HG03558 (cell line): ENCODE data around the gene MAP1LC3B.
A peak's percentile ranks its signal among the peaks of the same experiment; 100 is the strongest.
"Not testable (repeated sequence)": the region's sequence is repeated elsewhere in the genome, so short reads cannot be mapped to it uniquely, and the experiment has no call there.

Experiments used
- ATAC-seq: cut with Tn5 transposase; IDR thresholded peaks from one replicate; pipeline ENCODE4 v1.9.1; 2021; ENCODE audit warnings: moderate number of reproducible peaks; ENCODE audit not compliant: unreplicated experiment; ENCODE audit errors: extremely low read depth

Gene MAP1LC3B

GRCh38 chr16:87379312-87379752, 12.8 kb upstream of the MAP1LC3B start:
- ATAC-seq: not testable (repeated sequence)

GRCh38 chr16:87380403-87380802, 11.7 kb upstream of the MAP1LC3B start:
- ATAC-seq: no peak

GRCh38 chr16:87380881-87381280, 11.3 kb upstream of the MAP1LC3B start:
- no peak for ATAC-seq

GRCh38 chr16:87382023-87382785, 9.9 kb upstream of the MAP1LC3B start:
- no peak for ATAC-seq

- peak; percentile 29 for ATAC-seq
Observed at GRCh38 chr16:87383505-87384161, 8.5 kb upstream of the MAP1LC3B start, which contains the start of gene FBXO31. FBXO31 (minus strand) TSS chr16:87383776; CDS start chr16:87383744, 32 bp downstream.

GRCh38 chr16:87384162-87384874, 7.8 kb upstream of the MAP1LC3B start:
- no peak for ATAC-seq

GRCh38 chr16:87384875-87385167, 7.3 kb upstream of the MAP1LC3B start:
- not testable (repeated sequence) for ATAC-seq

- peak; percentile 35 for ATAC-seq
Observed at GRCh38 chr16:87387942-87388817, 4.0 kb upstream of the MAP1LC3B start.

- no peak for ATAC-seq
Observed at GRCh38 chr16:87388818-87389134, 3.4 kb upstream of the MAP1LC3B start.

- ATAC-seq: no peak
Observed at GRCh38 chr16:87389245-87389644, 2.9 kb upstream of the MAP1LC3B start.

GRCh38 chr16:87389914-87390313, 2.2 kb upstream of the MAP1LC3B start:
- not testable (repeated sequence) for ATAC-seq

GRCh38 chr16:87390641-87391323, 1.4 kb upstream of the MAP1LC3B start:
- ATAC-seq: no peak

GRCh38 chr16:87391324-87391949, 699 bp upstream of the MAP1LC3B start:
- ATAC-seq: peak; percentile 2

- ATAC-seq: no peak
Observed at GRCh38 chr16:87392821-87393679, 914 bp downstream of the MAP1LC3B start.

- ATAC-seq: no peak
Observed at GRCh38 chr16:87393680-87394055, 1.5 kb downstream of the MAP1LC3B start.

- ATAC-seq: no peak
Observed at GRCh38 chr16:87395181-87395842, 3.2 kb downstream of the MAP1LC3B start.

- ATAC-seq: no peak
Observed at GRCh38 chr16:87404764-87405625, 12.9 kb downstream of the MAP1LC3B start.
